Nephron (organoid): ENCODE results near the gene MMP1.
"Not testable (repeated sequence)": the region's sequence is repeated elsewhere in the genome, so short reads cannot be mapped to it uniquely, and the experiment has no call there.

ENCODE experiments used
- H3K27ac Mint-ChIP-seq, 3 experiments: 2 replicates each; pipeline ENCODE4 v1.8.0; 2020; ENCODE audit warnings: mixed read lengths in 3 of 3, mild to moderate bottlenecking in 2 of 3, moderate library complexity in 1 of 3
- H3K27me3 Mint-ChIP-seq: 2 replicates; pipeline ENCODE4 v1.8.0; 2021; ENCODE audit warnings: low read depth, mild to moderate bottlenecking, moderate library complexity, mixed read lengths
- H3K36me3 Mint-ChIP-seq: 2 replicates; pipeline ENCODE4 v1.8.0; 2020; ENCODE audit warnings: low read depth, mixed read lengths
- H3K4me1 Mint-ChIP-seq: 2 replicates; pipeline ENCODE4 v1.8.0; 2020; ENCODE audit warnings: mixed read lengths
- H3K4me3 Mint-ChIP-seq, 3 experiments: 2 replicates each; pipeline ENCODE4 v1.8.0; 2020; ENCODE audit warnings: mild to moderate bottlenecking in 3 of 3, mixed read lengths in 3 of 3, moderate library complexity in 2 of 3
- H3K9me3 Mint-ChIP-seq: 2 replicates; pipeline ENCODE4 v1.8.0; 2020; ENCODE audit warnings: mixed read lengths
- CTCF ChIP-seq, 3 experiments: fragments of 200-600 bp; sonication (generic); IDR thresholded peaks; one replicate each; pipeline ENCODE4 v1.5.0; 2021; ENCODE audit warnings: antibody characterized with exemption in 3 of 3; ENCODE audit not compliant: unreplicated experiment in 3 of 3

MMP1 gene

DNA sequence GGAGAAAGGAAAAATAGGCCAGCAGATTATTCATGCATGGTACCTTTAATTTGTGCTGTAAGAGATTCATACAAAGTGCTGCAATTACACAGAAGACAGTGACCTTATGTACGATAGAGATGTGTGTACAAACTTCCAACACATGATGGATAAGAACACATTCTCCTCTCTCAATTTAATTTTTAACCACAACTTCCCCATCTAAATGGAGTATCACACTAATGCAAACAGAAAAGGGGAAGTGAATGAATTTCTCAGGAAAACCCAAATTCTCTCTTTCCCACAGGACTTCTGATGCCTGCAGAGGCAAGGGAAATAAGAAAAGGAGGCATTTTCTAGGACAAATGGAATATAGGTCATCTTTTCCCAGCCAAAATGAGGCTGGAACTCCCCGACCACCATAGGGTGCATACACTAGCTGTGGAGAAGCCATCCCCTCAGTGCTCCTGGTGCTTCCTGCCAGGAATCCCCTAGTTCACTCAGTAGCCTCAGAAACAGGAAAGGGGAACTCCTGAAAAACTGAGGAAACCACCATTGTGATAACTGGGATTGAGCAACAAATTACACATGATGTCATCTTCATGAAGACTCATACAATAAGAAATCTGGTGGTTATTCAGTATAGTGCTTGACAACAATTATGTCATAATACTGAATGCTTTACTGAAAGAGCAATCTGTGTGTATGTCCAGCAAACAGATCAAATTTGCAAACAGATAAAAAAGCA, 40.0 kb downstream of the MMP1 start:
- Mint-ChIP-seq H3K9me3 (no peaks in the 10 kb centered on the region), H3K4me3 (no peak overlapping the region), H3K27ac (no peak overlapping the region), H3K4me1 (peaks cover 5% of the 10 kb centered on the region), H3K27me3 (no peaks in the 10 kb centered on the region), H3K36me3 (no peaks in the 10 kb centered on the region)
- TF ChIP-seq CTCF (IDR thresholded peaks at IDR 0.05; ENCODE audit: unreplicated experiment in 3 of 3): no peak

GRCh38 chr11:102753267-102753666, 44.7 kb downstream of the MMP1 start:
- Mint-ChIP-seq H3K27me3 (no peaks in the 10 kb centered on the region), H3K27ac (no peak overlapping the region), H3K4me1 (no peaks in the 10 kb centered on the region), H3K4me3 (no peak overlapping the region), H3K9me3 (peaks cover 5% of the 10 kb centered on the region), H3K36me3 (no peaks in the 10 kb centered on the region)
- TF ChIP-seq CTCF (IDR thresholded peaks at IDR 0.05; ENCODE audit: unreplicated experiment in 3 of 3): no peak

DNA sequence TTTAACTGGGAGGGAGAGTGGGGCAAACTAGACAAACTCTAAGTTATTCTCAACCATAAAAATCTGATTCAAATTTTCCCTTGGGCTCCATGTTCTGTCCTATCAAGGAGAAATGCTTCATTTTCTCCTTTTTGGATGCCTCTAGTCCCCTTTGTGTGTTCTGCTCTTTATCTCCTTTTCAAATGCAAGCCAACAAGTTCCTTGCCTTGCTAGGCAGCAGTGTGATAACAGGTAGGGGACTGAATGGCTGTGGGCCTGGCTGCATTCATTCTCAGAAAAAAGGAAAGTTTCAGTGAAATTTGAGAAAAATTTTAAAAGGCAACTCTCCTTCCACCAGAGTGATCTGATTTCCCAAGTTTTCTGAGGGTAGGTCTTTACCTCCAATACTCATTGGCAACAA, 46.3 kb downstream of the MMP1 start:
- no peak overlapping the region for H3K27ac Mint-ChIP-seq
- no peak overlapping the region for H3K4me3 Mint-ChIP-seq
- H3K36me3 Mint-ChIP-seq: peaks cover 5% of the 10 kb centered on the region
- no peaks in the 10 kb centered on the region for H3K4me1 Mint-ChIP-seq
- H3K27me3 Mint-ChIP-seq: no peaks in the 10 kb centered on the region
- peaks cover 14% of the 10 kb centered on the region for H3K9me3 Mint-ChIP-seq
- no peak for TF ChIP-seq CTCF (IDR thresholded peaks at IDR 0.05; ENCODE audit: unreplicated experiment in 3 of 3)

- no peak for TF ChIP-seq CTCF (IDR thresholded peaks at IDR 0.05; ENCODE audit: unreplicated experiment in 3 of 3)
- no peak overlapping the region for H3K4me3 Mint-ChIP-seq
- peaks cover 5% of the 10 kb centered on the region for H3K36me3 Mint-ChIP-seq
- no peaks in the 10 kb centered on the region for H3K4me1 Mint-ChIP-seq
- no peak overlapping the region for H3K27ac Mint-ChIP-seq
- H3K27me3 Mint-ChIP-seq: no peaks in the 10 kb centered on the region
- peaks cover 14% of the 10 kb centered on the region for H3K9me3 Mint-ChIP-seq
Observed at GRCh38 chr11:102749101-102749722, 48.7 kb downstream of the MMP1 start.

DNA sequence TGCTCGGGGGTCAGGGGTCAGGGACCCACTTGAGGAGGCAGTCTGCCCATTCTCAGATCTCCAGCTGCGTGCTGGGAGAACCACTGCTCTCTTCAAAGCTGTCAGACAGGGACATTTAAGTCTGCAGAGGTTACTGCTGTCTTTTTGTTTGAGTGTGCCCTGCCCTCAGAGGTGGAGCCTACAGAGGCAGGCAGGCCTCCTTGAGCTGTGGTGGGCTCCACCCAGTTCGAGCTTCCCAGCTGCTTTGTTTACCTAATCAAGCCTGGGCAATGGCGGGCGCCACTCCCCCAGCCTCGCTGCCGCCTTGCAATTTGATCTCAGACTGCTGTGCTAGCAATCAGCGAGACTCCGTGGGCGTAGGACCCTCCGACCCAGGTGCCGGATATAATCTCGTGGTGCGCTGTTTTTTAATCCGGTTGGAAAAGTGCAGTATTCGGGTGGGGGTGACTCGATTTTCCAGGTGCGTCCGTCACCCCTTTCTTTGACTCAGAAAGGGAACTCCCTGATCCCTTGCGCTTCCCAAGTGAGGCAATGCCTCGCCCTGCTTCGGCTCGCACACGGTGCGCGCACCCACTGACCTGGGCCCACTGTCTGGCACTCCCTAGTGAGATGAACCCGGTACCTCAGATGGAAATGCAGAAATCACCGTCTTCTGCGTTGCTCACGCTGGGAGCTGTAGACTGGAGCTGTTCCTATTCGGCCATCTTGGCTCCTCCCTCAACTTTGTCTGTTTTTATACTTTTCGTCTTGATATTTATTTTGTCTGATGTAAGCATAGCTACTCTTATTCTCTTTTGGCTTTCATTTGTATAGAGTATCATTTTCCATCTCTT, 51.0 kb downstream of the MMP1 start:
- H3K27me3 Mint-ChIP-seq: not testable (repeated sequence)
- peak overlapping the region in 1 of 3 experiments; percentile 44 for H3K27ac Mint-ChIP-seq

More for the DNA sequence above, 51.0 kb downstream of the MMP1 start:
- peaks cover 14% of the 10 kb centered on the region for H3K9me3 Mint-ChIP-seq
- not testable (repeated sequence) for H3K36me3 Mint-ChIP-seq, H3K4me1 Mint-ChIP-seq
- peak overlapping the region; percentile 16 to 60 (median 44) for H3K4me3 Mint-ChIP-seq
